Activated naive CD4-positive, alpha-beta T cell treated with anti-CD3 and anti-CD28 coated beads, Interleukin-2, amount 10 ng/mL, durations not matched to agents 7 days and 5 days (primary cell): ENCODE data around the gene LPP.

Source experiments
- CTCF ChIA-PET: fragments of 350-600 bp; sonication (Branson Sonifier 250); formaldehyde crosslinking; loops from one replicate; lab custom pipeline; 2021; ENCODE audit warnings: antibody characterized with exemption; lab: Charles Lee
- DNase-seq: peaks from one replicate; pipeline ENCODE4 v3.0.0-alpha.2; 2020
- H3K27ac Mint-ChIP-seq: one replicate; pipeline ENCODE4 v1.8.0; 2021; ENCODE audit warnings: mild to moderate bottlenecking, moderate library complexity, mixed read lengths
- H3K27me3 Mint-ChIP-seq: one replicate; pipeline ENCODE4 v1.8.0; 2021; ENCODE audit warnings: mild to moderate bottlenecking, mixed read lengths
- H3K36me3 Mint-ChIP-seq: one replicate; pipeline ENCODE4 v1.8.0; 2021; ENCODE audit warnings: mixed read lengths
- H3K4me1 Mint-ChIP-seq: one replicate; pipeline ENCODE4 v1.8.0; 2021; ENCODE audit warnings: mixed read lengths
- H3K4me3 Mint-ChIP-seq: one replicate; pipeline ENCODE4 v1.8.0; 2021; ENCODE audit warnings: mild to moderate bottlenecking, moderate library complexity, mixed read lengths
- H3K9me3 Mint-ChIP-seq: one replicate; pipeline ENCODE4 v1.8.0; 2021; ENCODE audit warnings: mixed read lengths

LPP gene

DNA sequence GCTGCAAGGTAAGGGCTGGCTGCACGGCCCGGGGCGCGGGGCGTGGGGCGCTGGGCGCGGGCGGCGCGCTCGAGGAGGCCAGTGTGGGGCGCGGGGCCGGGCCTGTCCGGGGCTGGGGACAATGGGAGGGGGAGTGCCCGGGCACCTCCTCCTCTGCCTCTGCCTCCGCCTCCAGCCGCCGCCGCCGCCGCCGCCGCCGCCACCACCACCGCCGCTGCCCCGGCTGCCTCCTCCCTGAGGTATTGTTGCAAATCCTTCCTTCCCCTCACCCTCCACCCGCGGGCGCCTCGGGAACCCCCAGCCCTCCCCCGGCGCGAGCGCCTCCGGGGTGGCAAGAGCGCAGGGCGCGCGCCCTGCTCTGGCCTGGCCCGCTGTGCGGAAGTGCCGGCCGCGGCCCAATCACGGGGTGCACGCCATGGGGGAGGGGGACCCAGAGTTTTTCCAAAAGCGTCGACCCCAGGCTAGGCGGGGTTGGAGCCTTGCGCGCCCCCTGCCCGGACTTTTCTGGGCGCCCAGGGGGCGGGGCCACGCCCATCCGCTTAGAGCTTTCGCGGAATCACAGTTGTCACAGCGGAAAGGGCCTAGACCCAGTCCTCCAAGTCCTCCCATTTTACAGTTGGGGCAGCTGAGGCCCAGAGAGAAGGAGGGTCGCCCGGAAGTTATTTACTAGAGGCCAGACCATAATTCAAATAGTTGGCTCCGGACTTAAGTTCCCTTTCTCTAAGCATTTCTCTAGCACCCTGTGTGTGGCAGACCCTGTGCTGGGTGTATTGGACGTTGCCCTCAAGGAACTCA lies at the start of gene LPP:
Gene LPP, plus strand, starts transcription at position 144 of the 795 bp plus-strand sequence. CDS start 251,964 bp downstream, outside the sequence.
- peaks cover 29% of the 10 kb centered on the region for H3K36me3 Mint-ChIP-seq
- peak within 1 kb of the TSS; percentile 96 for H3K27ac Mint-ChIP-seq
- H3K4me3 Mint-ChIP-seq, result peak within 1 kb of the TSS; percentile 89
- H3K27me3 Mint-ChIP-seq, result no peaks in the 10 kb centered on the region
- DNase-seq, result peak; percentile 93
- CTCF ChIA-PET, result interaction anchor here (0.6 to 3.6 kb wide), 4 partner anchors 178 to 764 kb away, joined by 3 to 21 read pairs (median 4); no protein-coding TSS in a partner anchor
- peaks cover 64% of the 10 kb centered on the region for H3K4me1 Mint-ChIP-seq
- peaks cover under 1% of the 10 kb centered on the region for H3K9me3 Mint-ChIP-seq

DNA sequence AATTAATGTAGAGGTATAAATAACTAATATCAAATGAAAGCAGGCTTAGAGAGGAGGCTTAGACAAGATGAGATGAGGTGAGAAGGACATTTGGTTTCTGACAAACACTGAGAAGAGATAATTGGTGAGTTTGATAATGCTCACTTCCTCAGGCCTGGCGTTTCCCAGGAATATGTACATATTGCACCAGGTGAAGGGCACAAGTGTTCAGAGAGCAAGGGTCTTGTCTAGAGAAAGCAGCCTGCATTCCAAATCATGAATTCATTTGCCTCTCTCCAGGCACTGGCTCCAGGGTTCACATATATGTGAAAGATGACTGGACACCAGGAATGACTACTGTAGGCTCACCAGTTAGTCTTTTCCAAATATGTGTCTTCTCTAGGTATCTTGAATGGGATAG lies 48.0 kb upstream of the LPP start:
- H3K9me3 Mint-ChIP-seq, result peaks cover 11% of the 10 kb centered on the region
- no peak overlapping the region for H3K27ac Mint-ChIP-seq
- CTCF ChIA-PET, result no interaction called here
- H3K4me1 Mint-ChIP-seq, result peaks cover 6% of the 10 kb centered on the region
- peaks cover 19% of the 10 kb centered on the region for H3K27me3 Mint-ChIP-seq
- peaks cover 5% of the 10 kb centered on the region for H3K36me3 Mint-ChIP-seq
- no peak for DNase-seq
- no peak overlapping the region for H3K4me3 Mint-ChIP-seq

- Mint-ChIP-seq H3K4me1 (peaks cover 6% of the 10 kb centered on the region), H3K4me3 (no peak overlapping the region), H3K27ac (no peak overlapping the region), H3K27me3 (peaks cover 22% of the 10 kb centered on the region), H3K9me3 (peaks cover 8% of the 10 kb centered on the region), H3K36me3 (peaks cover 5% of the 10 kb centered on the region)
- no peak for DNase-seq
- CTCF ChIA-PET, result interaction anchor here (1.1 kb wide), 1 partner anchor 10 kb away, joined by 3 read pairs; no protein-coding TSS in a partner anchor
These were observed 47.5 kb upstream of the LPP start for GRCh38 chr3:188106454-188106853.

DNA sequence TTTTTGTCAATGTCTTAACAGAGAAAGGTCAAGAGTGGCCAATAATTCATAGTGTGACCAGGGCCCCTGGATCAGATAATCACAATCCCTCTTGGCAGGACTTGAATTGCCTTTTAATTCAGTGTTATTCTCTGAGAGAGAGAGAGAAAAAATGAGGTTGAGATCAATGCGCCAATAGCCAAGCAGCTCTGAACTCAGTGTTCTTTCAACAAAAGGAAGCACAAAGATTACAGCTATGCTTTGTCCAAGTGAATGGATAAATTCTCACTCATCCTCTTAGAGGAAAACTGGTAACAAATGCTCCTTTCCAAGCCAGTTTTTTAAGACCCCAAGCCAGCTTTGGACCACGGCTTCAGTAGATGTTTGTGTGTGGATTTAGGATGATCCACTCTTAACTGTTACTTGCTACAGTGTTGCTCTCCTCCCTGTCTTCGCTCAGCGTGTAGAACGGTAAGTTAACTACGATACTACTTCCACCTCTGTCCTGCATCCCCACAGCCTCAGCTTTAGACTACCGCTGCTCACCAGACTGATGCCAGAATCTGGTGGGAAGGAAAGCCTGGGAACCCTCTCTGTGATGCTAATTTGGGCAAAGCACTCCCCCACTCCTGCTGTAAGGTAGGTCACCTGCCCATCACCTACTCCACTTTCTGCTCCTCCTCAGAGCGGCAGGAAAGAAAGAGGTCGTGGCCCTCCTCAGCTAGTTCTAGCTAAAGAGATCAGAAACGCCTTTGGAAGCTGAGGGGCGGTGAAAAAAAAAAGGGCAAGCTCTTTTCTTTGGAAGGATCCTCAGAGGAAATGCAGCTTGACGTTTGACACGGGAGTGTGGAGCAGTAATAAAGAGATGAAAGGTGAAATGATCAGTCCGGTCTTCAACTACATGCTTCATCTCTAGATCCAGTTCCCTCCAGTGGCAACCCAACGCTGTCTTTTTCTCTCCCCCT lies 46.8 kb upstream of the LPP start:
- CTCF ChIA-PET, result interaction anchor here (1.1 kb wide), 1 partner anchor 11 kb away, joined by 3 read pairs; no protein-coding TSS in a partner anchor
- Mint-ChIP-seq H3K4me1 (peaks cover 6% of the 10 kb centered on the region), H3K36me3 (peaks cover 5% of the 10 kb centered on the region), H3K27me3 (peaks cover 22% of the 10 kb centered on the region), H3K9me3 (peaks cover 6% of the 10 kb centered on the region), H3K27ac (no peak overlapping the region), H3K4me3 (no peak overlapping the region)
- no peak for DNase-seq

DNA sequence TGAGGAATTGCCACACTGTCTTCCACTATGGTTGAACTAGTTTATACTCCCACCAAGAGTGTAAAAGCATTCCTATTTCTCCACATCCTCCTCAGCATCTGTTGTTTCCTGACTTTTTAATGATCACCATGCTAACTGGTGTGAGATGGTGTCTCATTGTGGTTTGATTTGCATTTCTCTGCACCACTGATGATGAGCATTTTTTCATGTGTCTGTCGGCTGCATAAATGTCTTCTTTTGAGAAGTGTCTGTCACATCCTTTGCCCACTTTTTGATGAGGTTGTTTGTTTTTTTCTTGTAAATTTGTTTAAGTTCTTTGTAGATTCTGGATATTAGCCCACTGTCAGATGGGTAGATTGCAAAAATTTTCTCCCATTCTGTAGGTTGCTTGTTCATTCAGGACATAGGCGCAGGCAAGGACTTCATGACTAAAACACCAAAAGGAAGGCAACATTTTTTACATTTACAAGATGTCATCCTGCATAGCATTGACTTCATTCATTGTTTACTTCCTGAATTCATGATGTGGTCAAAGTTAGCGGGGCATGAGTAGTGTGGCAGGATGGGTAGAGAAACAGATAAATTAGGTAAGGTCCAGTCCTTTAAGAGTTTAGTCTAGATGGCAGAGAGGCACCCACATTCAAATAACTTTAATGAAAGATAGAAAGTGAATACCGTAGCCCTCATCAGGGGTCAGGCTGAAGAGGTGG lies 45.1 kb upstream of the LPP start:
- H3K36me3 Mint-ChIP-seq, result peaks cover 5% of the 10 kb centered on the region
- no peak overlapping the region for H3K27ac Mint-ChIP-seq
- no peak for DNase-seq
- peaks cover 21% of the 10 kb centered on the region for H3K27me3 Mint-ChIP-seq
- peaks cover 6% of the 10 kb centered on the region for H3K4me1 Mint-ChIP-seq
- CTCF ChIA-PET, result no interaction called here
- peaks cover 6% of the 10 kb centered on the region for H3K9me3 Mint-ChIP-seq
- no peak overlapping the region for H3K4me3 Mint-ChIP-seq

GRCh38 chr3:188111002-188111584 lies 42.9 kb upstream of the LPP start:
- Mint-ChIP-seq H3K27ac (no peak overlapping the region), H3K4me3 (no peak overlapping the region), H3K9me3 (peaks cover 6% of the 10 kb centered on the region), H3K27me3 (peaks cover 18% of the 10 kb centered on the region), H3K4me1 (peaks cover 6% of the 10 kb centered on the region), H3K36me3 (peaks cover 5% of the 10 kb centered on the region)
- DNase-seq, result no peak
- CTCF ChIA-PET, result no interaction called here

GRCh38 chr3:188113756-188114155 lies 40.2 kb upstream of the LPP start:
- peaks cover 5% of the 10 kb centered on the region for H3K9me3 Mint-ChIP-seq
- CTCF ChIA-PET, result no interaction called here

GRCh38 chr3:188119846-188120245 lies 34.1 kb upstream of the LPP start:
- CTCF ChIA-PET, result no interaction called here

More at GRCh38 chr3:188113756-188114155, 40.2 kb upstream of the LPP start:
- peaks cover 5% of the 10 kb centered on the region for H3K4me1 Mint-ChIP-seq
- DNase-seq, result no peak
- H3K36me3 Mint-ChIP-seq, result peaks cover 4% of the 10 kb centered on the region
- peaks cover 13% of the 10 kb centered on the region for H3K27me3 Mint-ChIP-seq
- H3K27ac Mint-ChIP-seq, result no peak overlapping the region
- H3K4me3 Mint-ChIP-seq, result no peak overlapping the region

GRCh38 chr3:188122571-188123169 lies 31.3 kb upstream of the LPP start:
- Mint-ChIP-seq H3K4me3 (no peak overlapping the region), H3K27me3 (peaks cover 17% of the 10 kb centered on the region), H3K4me1 (peaks cover 10% of the 10 kb centered on the region), H3K27ac (no peak overlapping the region), H3K9me3 (no peaks in the 10 kb centered on the region), H3K36me3 (no peaks in the 10 kb centered on the region)
- CTCF ChIA-PET, result interaction anchor here (1.0 kb wide), 1 partner anchor 11 kb away, joined by 3 read pairs; no protein-coding TSS in a partner anchor
- no peak for DNase-seq

More at GRCh38 chr3:188119846-188120245, 34.1 kb upstream of the LPP start:
- H3K27ac Mint-ChIP-seq, result no peak overlapping the region
- H3K4me1 Mint-ChIP-seq, result peaks cover 10% of the 10 kb centered on the region
- no peaks in the 10 kb centered on the region for H3K36me3 Mint-ChIP-seq
- DNase-seq, result no peak
- no peak overlapping the region for H3K4me3 Mint-ChIP-seq
- H3K27me3 Mint-ChIP-seq, result peaks cover 16% of the 10 kb centered on the region
- no peaks in the 10 kb centered on the region for H3K9me3 Mint-ChIP-seq

GRCh38 chr3:188123170-188123905 lies 30.6 kb upstream of the LPP start:
- Mint-ChIP-seq H3K4me1 (peaks cover 10% of the 10 kb centered on the region), H3K36me3 (no peaks in the 10 kb centered on the region), H3K27me3 (peaks cover 17% of the 10 kb centered on the region), H3K27ac (no peak overlapping the region), H3K9me3 (no peaks in the 10 kb centered on the region), H3K4me3 (no peak overlapping the region)
- CTCF ChIA-PET, result no interaction called here
- DNase-seq, result no peak

- no peaks in the 10 kb centered on the region for H3K9me3 Mint-ChIP-seq
- H3K4me3 Mint-ChIP-seq, result no peak overlapping the region
- H3K4me1 Mint-ChIP-seq, result peaks cover 10% of the 10 kb centered on the region
- no peak overlapping the region for H3K27ac Mint-ChIP-seq
- peaks cover 1% of the 10 kb centered on the region for H3K36me3 Mint-ChIP-seq
- CTCF ChIA-PET, result no interaction called here
- DNase-seq, result no peak
- peaks cover 17% of the 10 kb centered on the region for H3K27me3 Mint-ChIP-seq
These were observed 29.8 kb upstream of the LPP start for GRCh38 chr3:188124184-188124583.

- H3K36me3 Mint-ChIP-seq, result peaks cover 1% of the 10 kb centered on the region
These were observed 28.9 kb upstream of the LPP start for GRCh38 chr3:188125076-188125475.

More at GRCh38 chr3:188125076-188125475, 28.9 kb upstream of the LPP start:
- no peaks in the 10 kb centered on the region for H3K9me3 Mint-ChIP-seq
- DNase-seq, result no peak
- CTCF ChIA-PET, result no interaction called here
- peaks cover 11% of the 10 kb centered on the region for H3K27me3 Mint-ChIP-seq
- H3K27ac Mint-ChIP-seq, result no peak overlapping the region
- H3K4me1 Mint-ChIP-seq, result peaks cover 10% of the 10 kb centered on the region
- no peak overlapping the region for H3K4me3 Mint-ChIP-seq
